OCI-LY3 (cell line): ENCODE results near the gene GOLGA6A.

Source experiments
- H2AFZ ChIP-seq: fragments of 200-600, 300-600 bp; shearing (Covaris generic); 2 replicates; pipeline ENCODE4 v1.6.0; 2014; ENCODE audit warnings: antibody characterized with exemption, low read depth, low read length
- H3K27ac ChIP-seq: fragments of 200-600, 300-600 bp; sonication (generic); 2 replicates; pipeline ENCODE4 v1.5.1; 2014; ENCODE audit warnings: mild to moderate bottlenecking, low read length, moderate library complexity, mixed read lengths
- H3K27me3 ChIP-seq: fragments of 200-600, 300-600 bp; sonication (generic); 2 replicates; pipeline ENCODE4 v1.6.1; 2014; ENCODE audit warnings: low read depth, low read length, mixed read lengths
- H3K36me3 ChIP-seq: fragments of 200-600, 300-600 bp; sonication (generic); replicated peaks from 2 replicates; pipeline ENCODE3; 2014; ENCODE audit warnings: low read depth, low read length, mixed read lengths
- H3K4me1 ChIP-seq: fragments of 300-600, 200-600 bp; sonication (generic); 2 replicates; pipeline ENCODE4 v1.6.1; 2014; ENCODE audit warnings: low read length, mixed read lengths
- H3K4me2 ChIP-seq: fragments of 200-600, 300-600 bp; sonication (generic); 2 replicates; pipeline ENCODE4 v1.6.1; 2014; ENCODE audit warnings: low read length, mixed read lengths
- H3K4me3 ChIP-seq: fragments of 300-600, 200-600 bp; sonication (generic); 2 replicates; pipeline ENCODE4 v1.5.1; 2014; ENCODE audit warnings: antibody characterized with exemption, mild to moderate bottlenecking, low read length, moderate library complexity
- H3K79me2 ChIP-seq: fragments of 300-600, 200-600 bp; shearing (Covaris generic); 2 replicates; pipeline ENCODE4 v1.6.1; 2014; ENCODE audit warnings: mild to moderate bottlenecking, low read length, mixed read lengths
- H3K9ac ChIP-seq: fragments of 300-600, 200-600 bp; shearing (Covaris generic); 2 replicates; pipeline ENCODE4 v1.6.0; 2014; ENCODE audit warnings: mild to moderate bottlenecking, low read length, moderate library complexity
- H3K9me3 ChIP-seq: fragments of 200-600, 300-600 bp; shearing (Covaris generic); 2 replicates; pipeline ENCODE4 v1.6.1; 2014; ENCODE audit warnings: low read length, mixed read lengths; ENCODE audit not compliant: insufficient read depth
- H4K20me1 ChIP-seq: fragments of 200-600, 300-600 bp; sonication (generic); 2 replicates; pipeline ENCODE4 v1.6.1; 2016; ENCODE audit warnings: low read length, mixed read lengths; ENCODE audit not compliant: insufficient read depth
- CTCF ChIP-seq: fragments of 200-600, 300-600 bp; sonication (generic); IDR thresholded peaks from 2 replicates; pipeline ENCODE4 v1.5.1; 2014; ENCODE audit warnings: antibody characterized with exemption, low read length, low read depth
- EZH2phosphoT487 ChIP-seq: fragments of 200-600 bp; shearing (Covaris generic); IDR thresholded peaks from 2 replicates; pipeline ENCODE4 v1.6.1; 2018; ENCODE audit warnings: antibody characterized with exemption, mixed run types, low read depth

Gene GOLGA6A

GRCh38 chr15:74038707-74039655 is 43.4 kb downstream of the GOLGA6A start:
- no peak overlapping the region for H3K4me2 ChIP-seq
- H3K9me3 ChIP-seq: no peaks in the 10 kb centered on the region
- H3K4me3 ChIP-seq: no peak overlapping the region
- H3K27me3 ChIP-seq: no peaks in the 10 kb centered on the region
- no peak overlapping the region for H3K27ac ChIP-seq
- peaks cover 38% of the 10 kb centered on the region for H3K36me3 ChIP-seq
- no peaks in the 10 kb centered on the region for H3K79me2 ChIP-seq
- 0 out of 2 replicates have a peak, but pooled peaks cover under 1% of the 10 kb centered on the region for H4K20me1 ChIP-seq
- H3K9ac ChIP-seq: no peak overlapping the region
- H3K4me1 ChIP-seq: no peaks in the 10 kb centered on the region
- H2AFZ ChIP-seq: no peak overlapping the region
- TF ChIP-seq EZH2phosphoT487 (no peak), CTCF (no peak)

DNA sequence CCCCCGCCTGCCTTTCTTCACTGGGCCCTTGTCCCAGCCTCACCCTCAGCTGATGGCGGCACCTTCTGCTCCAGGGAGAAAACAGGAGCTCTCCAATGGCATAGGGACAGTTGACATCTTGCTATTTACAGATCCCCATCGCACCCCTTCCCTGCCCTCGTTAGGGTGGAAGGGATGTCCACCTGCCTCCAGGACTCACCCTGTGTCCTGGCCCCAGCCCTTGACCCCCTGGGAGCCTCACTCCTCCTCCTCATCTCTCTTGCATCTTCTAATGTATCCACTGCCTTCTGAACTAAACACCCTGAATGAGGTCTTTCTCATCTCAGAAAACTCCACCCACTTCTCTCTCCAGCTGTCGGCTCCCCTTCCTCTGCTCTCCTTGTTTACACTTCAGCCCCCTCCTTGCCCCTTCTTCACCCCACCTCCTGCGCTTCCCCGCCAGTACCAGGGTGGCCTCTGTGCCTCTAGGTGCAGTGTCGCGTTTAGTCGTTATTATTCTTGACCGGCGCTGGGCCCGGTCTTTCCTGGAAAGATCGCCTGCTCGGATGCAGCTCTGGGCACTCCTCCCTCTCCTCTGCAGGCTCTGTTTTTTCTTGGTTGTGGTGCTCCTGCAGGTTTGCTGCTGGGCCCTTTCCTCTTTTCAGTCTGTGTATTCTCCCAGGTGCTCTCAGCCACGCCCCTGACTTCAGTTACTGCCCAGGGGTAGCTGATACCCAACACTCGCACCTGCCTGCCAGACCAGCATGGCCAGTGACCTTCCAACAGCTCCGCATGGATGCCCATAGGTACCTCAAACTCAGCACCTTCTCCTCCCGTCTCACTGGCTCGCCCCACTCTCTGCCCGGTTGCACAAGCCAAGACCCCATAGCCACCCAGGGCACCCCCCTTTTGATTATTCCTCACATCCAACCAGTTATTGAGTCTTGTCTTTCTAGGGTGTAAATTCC is 44.9 kb downstream of the GOLGA6A start:
- Histone ChIP-seq H4K20me1 (peaks cover 8% of the 10 kb centered on the region; the same call in 1 of the 2 replicates), H3K27me3 (no peaks in the 10 kb centered on the region), H2AFZ (no peak overlapping the region), H3K79me2 (no peaks in the 10 kb centered on the region), H3K9ac (no peak overlapping the region), H3K36me3 (peaks cover 52% of the 10 kb centered on the region), H3K27ac (no peak overlapping the region), H3K9me3 (no peaks in the 10 kb centered on the region), H3K4me1 (no peaks in the 10 kb centered on the region), H3K4me3 (no peak overlapping the region), H3K4me2 (no peak overlapping the region)
- TF ChIP-seq CTCF: no peak
- TF ChIP-seq EZH2phosphoT487: no peak

- H3K79me2 ChIP-seq: no peaks in the 10 kb centered on the region
- peaks cover 8% of the 10 kb centered on the region; the same call in 1 of the 2 replicates for H4K20me1 ChIP-seq
- H3K9me3 ChIP-seq: no peaks in the 10 kb centered on the region
- no peak overlapping the region for H2AFZ ChIP-seq
- H3K36me3 ChIP-seq: peaks cover 55% of the 10 kb centered on the region
- no peaks in the 10 kb centered on the region for H3K27me3 ChIP-seq
- H3K4me3 ChIP-seq: no peak overlapping the region
- no peak overlapping the region for H3K4me2 ChIP-seq
- H3K27ac ChIP-seq: no peak overlapping the region
- H3K4me1 ChIP-seq: no peaks in the 10 kb centered on the region
- no peak overlapping the region for H3K9ac ChIP-seq
- TF ChIP-seq CTCF (peak; percentile 40), EZH2phosphoT487 (no peak)
Measured at GRCh38 chr15:74036271-74037170, 45.8 kb downstream of the GOLGA6A start.
